GM10266 (cell line): ENCODE measurements around the gene SAP25.
"Not testable (repeated sequence)": the region's sequence is repeated elsewhere in the genome, so short reads cannot be mapped to it uniquely, and the experiment has no call there.

Source experiments
- DNase-seq: peaks from one replicate; pipeline ENCODE4 v3.0.0; 2012; ENCODE audit errors: extremely low spot score
- TF ChIP-seq, protein P1 (sequence below): IDR thresholded peaks from 2 replicates; pipeline ENCODE4 v1.5.1; 2012; ENCODE audit warnings: mild to moderate bottlenecking, low read depth; ENCODE audit not compliant: control insufficient read depth, insufficient read depth; ENCODE audit errors: missing control alignments

Gene SAP25

DNA sequence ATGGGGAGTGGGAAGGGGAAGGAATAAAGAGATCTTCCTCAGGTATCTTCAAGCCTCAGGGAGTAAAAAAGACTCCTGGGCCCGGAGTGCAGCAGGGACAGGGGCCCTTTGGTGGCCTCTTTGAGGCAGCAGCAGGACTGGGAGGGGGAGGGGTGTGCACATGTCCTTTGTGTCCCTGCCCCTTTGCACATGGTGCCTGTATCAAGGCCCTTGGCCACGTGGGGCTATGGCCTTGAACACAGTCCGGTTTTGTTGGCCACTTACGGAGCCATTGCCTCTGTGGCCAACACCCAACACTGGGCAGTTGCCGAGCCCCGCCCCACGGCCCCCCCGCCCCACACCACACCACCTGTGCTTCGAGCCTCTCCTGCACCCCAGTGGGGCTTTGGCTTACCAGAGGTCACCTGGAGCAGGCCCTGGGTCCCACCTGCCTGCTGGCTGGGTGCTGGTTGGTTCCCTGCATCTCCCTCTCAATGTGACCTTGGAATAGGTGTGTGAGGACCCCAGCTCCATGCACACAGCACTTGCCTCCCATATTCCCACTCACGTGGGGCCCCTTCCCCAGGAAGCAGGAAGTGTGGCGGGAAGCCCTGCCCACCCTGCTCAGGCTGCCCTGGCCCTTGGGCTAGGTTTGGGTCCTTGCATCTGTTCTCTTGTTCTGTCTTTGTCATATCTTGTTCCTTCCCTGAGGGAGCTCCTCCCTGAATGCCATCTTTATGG, 5.4 kb downstream of the SAP25 start:
- TF ChIP-seq, protein P1, sequence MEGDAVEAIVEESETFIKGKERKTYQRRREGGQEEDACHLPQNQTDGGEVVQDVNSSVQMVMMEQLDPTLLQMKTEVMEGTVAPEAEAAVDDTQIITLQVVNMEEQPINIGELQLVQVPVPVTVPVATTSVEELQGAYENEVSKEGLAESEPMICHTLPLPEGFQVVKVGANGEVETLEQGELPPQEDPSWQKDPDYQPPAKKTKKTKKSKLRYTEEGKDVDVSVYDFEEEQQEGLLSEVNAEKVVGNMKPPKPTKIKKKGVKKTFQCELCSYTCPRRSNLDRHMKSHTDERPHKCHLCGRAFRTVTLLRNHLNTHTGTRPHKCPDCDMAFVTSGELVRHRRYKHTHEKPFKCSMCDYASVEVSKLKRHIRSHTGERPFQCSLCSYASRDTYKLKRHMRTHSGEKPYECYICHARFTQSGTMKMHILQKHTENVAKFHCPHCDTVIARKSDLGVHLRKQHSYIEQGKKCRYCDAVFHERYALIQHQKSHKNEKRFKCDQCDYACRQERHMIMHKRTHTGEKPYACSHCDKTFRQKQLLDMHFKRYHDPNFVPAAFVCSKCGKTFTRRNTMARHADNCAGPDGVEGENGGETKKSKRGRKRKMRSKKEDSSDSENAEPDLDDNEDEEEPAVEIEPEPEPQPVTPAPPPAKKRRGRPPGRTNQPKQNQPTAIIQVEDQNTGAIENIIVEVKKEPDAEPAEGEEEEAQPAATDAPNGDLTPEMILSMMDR: no peak
- DNase-seq: no peak

DNA sequence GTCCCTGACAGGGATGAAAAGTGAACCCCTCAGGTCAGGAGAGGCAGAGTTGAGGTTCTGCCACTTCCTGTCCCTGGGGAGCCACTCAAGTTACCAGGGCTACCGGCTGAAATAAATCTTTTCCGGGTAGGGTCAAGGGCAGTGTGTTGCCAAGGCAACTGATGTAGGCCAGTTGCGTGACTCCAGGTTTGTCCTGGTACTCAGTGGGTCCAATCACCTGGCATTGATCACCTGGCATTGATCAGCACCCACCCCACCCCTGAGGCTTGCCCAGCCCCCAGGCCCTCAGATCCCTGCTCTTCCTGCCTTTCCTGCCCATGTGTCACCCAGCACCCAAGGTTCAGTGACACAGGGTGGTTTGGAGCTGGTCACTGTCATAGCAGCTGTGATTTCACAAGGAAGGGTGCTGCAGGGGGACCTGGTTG, 5.9 kb downstream of the SAP25 start:
- TF ChIP-seq, protein P1: no peak
- no peak for DNase-seq

DNA sequence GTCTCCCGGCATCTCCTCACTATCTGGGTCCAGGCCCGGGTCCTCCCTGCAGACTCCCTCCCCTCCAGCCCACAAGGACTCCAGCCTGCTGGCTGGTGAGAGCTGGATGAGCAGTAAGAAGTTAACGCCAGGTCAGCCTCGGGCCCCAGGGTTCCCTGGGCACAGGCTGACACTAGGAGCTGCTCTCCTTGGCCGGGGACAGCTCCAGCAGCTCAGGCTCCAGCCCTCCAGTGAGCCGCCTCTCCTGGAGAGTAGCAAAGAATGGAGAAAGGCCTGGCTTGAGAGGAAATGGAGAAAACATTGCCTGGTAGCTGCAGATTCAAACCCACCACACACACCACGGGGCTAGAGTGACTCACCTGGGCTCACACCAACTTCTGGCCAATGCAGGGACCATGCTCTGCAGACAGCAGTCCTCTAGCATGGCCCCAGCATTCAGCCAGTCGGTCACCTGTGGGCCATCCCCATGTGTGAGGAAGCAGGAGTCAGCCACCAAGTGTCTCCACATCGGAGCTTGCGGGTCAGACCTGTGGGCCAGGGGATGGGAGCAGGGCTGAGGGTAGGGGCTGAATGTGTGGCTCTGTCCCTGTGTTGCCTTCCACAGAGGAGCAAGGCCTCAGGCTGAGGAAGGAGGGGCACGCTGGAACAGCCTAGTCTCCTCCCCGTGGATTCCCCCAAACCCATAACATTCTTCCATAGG, 6.5 kb downstream of the SAP25 start:
- DNase-seq: no peak
- TF ChIP-seq, protein P1: no peak

DNA sequence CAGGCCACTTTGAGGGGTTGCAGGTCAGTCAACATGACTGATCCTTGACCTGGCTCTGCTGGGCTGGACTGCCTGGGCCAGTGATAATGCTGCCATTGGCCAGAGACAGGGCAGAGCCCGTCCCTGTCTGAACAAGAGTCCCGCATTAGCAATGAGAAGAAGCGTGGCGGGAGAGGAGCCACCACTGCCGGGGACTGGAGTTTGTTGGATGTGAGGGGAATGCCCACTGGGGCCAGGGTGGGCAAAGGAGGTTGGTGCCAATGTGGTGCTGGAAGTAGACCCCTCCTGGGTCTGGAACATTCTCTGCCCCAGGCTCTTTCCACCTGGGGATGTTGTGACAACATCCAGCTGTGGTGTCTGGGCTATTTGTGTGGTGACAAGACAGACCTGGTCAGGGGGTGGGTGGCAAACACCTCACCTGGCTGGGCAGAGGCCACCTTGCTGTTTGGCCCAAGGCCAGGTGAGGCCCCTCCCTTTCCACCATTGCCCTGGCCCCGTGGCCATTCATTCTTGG, 7.6 kb downstream of the SAP25 start:
- DNase-seq: no peak
- TF ChIP-seq, protein P1: no peak

DNA sequence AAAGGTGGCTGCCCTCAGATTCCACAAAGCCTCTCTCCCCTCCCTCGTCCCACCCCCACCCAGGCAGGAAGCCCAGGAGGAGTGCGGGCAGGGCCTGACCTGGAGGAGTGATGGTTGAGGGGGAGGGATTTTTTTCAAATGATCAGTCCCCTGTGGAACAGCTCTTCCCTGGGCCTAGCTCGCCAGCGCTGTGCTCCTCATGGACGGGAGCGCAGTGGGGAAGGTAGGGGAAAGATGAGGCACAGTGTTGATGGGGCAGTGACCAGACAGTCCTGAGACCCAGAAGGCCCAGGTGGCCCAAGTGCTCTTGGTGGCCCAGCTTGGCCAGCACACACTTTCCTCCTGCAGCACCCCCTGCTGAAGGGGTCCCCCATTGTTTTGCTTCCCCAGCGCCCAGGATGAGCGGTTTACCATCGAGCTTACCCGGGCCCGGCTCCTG, 8.5 kb downstream of the SAP25 start:
- TF ChIP-seq, protein P1: no peak

DNA sequence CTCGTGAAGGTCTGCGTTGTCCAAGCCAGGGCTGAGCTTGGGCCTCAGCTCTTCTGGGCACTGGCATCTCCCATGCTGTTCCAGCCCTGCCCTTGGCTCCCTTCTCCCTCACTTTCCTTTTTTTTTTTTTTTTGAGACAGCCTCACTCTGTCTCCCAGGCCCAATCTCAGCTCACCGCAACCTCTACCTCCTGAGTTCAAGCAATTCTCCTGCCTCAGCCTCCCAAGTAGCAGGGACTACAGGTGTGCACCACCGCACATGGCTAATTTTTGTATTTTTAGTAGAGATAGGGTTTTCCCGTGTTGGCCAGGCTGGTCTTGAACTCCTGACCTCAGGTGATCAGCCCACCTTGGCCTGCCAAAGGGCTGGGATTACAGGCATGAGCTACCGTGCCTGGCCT, 9.3 kb downstream of the SAP25 start:
- DNase-seq: not testable (repeated sequence)

More for the DNA sequence above, 8.5 kb downstream of the SAP25 start:
- DNase-seq: no peak

DNA sequence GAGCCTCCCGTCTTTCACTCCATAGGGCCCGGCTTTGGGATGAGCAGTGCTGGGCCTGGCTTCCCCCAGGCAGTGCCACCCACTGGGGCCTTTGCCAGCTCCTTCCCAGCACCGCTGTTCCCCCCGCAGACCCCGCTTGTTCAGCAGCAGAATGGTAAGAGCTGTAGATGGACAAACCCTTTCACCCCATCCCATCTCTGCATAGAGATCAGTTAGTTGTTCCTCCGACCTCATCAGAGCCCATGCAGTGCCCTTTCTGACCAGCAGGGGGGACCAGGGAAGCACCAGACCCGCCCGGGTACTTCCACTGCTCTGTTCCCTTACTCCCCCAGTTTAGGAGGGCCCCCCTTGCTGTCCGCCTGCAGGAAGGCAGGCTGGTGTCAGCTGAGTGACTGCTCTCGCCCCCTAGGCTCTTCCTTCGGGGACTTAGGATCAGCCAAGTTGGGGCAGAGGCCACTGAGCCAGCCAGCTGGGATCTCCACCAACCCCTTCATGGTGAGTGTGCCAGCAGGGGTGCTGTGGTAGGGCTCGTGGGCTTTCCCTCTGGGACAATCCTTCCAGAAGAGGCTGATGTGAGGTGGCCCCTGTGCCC, 9.8 kb downstream of the SAP25 start:
- TF ChIP-seq, protein P1: peak; percentile 79
- peak; percentile 81 for DNase-seq
